CD4-positive, alpha-beta T cell treated with Interleukin-1 beta for 1 hour (primary cell): ENCODE results near the gene IL12A.

Source experiments
- DNase-seq, 2 donors: peaks; one replicate each; pipeline ENCODE4 v3.0.0-alpha.2; 2020 to 2022

Gene IL12A

DNA sequence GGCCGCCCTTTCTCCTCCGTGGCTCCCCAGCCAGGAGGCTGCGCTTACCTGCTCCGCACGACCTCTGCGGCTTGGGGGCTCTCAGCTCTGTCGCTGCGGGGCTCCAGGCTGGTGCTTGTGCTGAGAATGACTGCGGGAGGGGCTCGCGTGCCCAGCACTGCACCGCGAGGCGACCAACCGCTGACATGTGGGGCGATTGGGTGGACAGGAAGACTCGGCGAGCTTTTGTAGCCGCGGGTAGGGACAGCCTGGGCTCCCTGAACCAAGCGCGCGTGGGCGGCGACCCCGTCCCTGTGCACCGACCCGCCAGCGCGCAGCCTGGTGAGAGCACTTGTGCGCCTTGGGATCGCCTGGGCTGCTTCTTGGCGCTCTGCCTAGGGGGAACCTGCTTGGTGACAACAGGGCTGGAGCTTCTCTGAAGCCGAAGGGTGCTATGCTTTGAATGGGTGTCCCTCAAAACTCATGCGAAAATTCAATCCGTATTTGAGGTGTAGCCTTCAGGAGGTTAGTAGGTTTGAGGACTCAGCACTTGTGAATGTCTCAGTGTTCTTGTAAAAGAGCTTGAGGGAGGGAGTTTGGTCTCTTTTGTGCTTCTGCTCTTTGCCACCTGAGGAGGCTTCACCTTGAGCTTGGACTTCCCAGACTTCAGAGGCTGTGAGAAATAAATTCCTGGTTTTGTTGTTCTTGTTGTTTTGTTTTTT is 50.4 kb downstream of the IL12A start:
- no peak for DNase-seq

DNA sequence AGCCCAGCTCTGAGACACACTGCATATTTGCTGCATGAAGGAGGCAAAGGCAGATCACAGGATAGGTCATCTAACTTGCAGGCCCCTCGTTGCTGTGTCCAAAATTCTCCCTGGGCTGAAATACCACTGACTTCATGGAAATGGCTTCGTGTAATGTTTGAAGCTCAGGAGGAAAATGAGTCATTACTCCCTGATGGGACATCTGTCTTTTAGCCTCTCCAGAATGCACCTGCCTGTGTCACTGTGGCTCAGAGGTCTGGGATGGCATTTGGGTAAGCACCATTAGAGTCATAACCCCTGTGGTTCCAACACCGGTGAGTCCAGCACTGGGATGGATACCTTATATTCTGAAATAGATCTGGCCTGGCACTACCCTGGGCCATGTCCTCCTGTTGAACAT is 51.5 kb downstream of the IL12A start:
- no peak for DNase-seq

DNA sequence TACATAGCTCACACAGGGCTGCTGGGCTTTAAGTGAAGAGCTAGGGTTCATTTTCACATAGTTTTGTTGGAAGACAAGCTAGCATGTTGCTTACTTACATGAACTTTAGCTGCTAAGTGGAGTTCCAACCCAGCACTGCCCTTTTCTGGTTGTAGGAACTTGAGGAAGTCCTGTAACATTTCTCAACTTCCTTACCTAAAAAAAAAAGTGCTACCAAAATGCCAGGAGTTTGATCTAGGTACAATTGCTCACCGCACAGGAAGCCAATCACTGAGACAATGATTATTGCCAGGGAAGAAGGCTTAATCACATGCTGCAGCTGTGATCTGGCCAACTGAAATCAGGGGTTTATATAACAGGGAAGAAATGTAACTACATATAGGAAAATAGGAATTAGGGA is 52.8 kb downstream of the IL12A start:
- no peak for DNase-seq

DNA sequence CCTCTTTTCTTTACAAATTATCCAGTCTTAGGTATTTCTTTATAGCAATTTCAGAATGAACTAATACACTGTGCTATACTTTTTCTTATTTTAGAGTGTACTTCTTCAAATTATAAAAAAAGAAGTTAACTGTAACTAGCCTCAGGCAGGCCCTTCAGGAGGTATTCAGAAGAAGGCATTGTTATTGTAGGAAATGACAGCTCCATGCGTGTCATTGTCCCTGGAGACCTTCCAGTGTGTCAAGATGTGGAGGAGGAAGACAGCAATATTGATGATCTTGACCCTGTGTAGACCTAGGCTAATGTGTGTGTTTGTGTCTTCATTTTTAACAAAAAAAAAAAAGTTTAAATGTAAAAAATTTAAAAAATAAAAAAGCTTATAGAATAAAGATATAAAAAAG is 55.5 kb downstream of the IL12A start:
- no peak for DNase-seq
